Naive thymus-derived CD4-positive, alpha-beta T cell (primary cell): ENCODE measurements around the gene SBF1. TPM values are rescaled to one million over a fixed set of nuclear protein-coding genes. Genes with fewer than 3 reads are reported as not detected.

ENCODE experiments used
- ATAC-seq: fragments of 150-1000 bp; cut with Tn5 transposase; 2 replicates; pipeline ENCODE4 v1.10.0; 2021; ENCODE audit warnings: mild to moderate bottlenecking, moderate library complexity
- CTCF ChIA-PET: fragments of 350-600 bp; sonication (Branson Sonifier 250); formaldehyde crosslinking; loops from one replicate; lab custom pipeline; 2021; ENCODE audit warnings: antibody characterized with exemption; lab: Charles Lee
- POLR2A ChIA-PET: fragments of 350-600 bp; sonication (Branson Sonifier 250); formaldehyde crosslinking; loops from one replicate; lab custom pipeline; 2021; ENCODE audit warnings: antibody characterized with exemption, inconsistent platforms; lab: Charles Lee
- DNase-seq, 9 donors: peaks; one replicate each; pipeline versions ENCODE4 v3.0.0 to v3.0.0-alpha.2; 2020 to 2022; ENCODE audit warnings: mixed read lengths in 1 of 9
- H3K27ac ChIP-seq: one replicate; pipeline ENCODE4 v1.7.0; 2013; ENCODE audit warnings: mild to moderate bottlenecking, low read depth, low read length, moderate library complexity
- H3K27me3 ChIP-seq, 2 donors: one replicate each; pipeline ENCODE4 v1.7.0; 2013; ENCODE audit warnings: low read length in 2 of 2, mild to moderate bottlenecking in 2 of 2, moderate library complexity in 2 of 2; ENCODE audit not compliant: control insufficient read depth in 2 of 2, insufficient read depth in 2 of 2
- H3K36me3 ChIP-seq, 3 experiments: 1 replicate in 2 of 3; 2 replicates in 1 of 3; pipeline ENCODE4 v1.7.0; 2013; ENCODE audit warnings: low read length in 3 of 3, mild to moderate bottlenecking in 3 of 3, moderate library complexity in 1 of 3; ENCODE audit not compliant: insufficient read depth in 3 of 3, control insufficient read depth in 2 of 3
- H3K4me1 ChIP-seq, 2 donors: one replicate each; pipeline ENCODE4 v1.7.0; 2013; ENCODE audit warnings: low read length in 2 of 2, mild to moderate bottlenecking in 2 of 2, moderate library complexity in 1 of 2; ENCODE audit not compliant: control insufficient read depth in 2 of 2, insufficient read depth in 2 of 2
- H3K4me3 ChIP-seq: 2 replicates; pipeline ENCODE4 v1.7.0; 2013; ENCODE audit warnings: mild to moderate bottlenecking, low read length
- H3K9me3 ChIP-seq, 3 experiments: 1 replicate in 2 of 3; 2 replicates in 1 of 3; pipeline ENCODE4 v1.7.0; 2013; ENCODE audit warnings: low read length in 3 of 3; ENCODE audit not compliant: control insufficient read depth in 2 of 3
- H3K27ac Mint-ChIP-seq, 9 donors: one replicate each; pipeline ENCODE4 v1.8.0; 2020 to 2022; ENCODE audit warnings: mixed read lengths in 9 of 9, mild to moderate bottlenecking in 8 of 9, moderate library complexity in 5 of 9, inconsistent platforms in 2 of 9
- H3K27me3 Mint-ChIP-seq, 5 donors: one replicate each; pipeline ENCODE4 v1.8.0; 2021 to 2022; ENCODE audit warnings: mixed read lengths in 5 of 5, mild to moderate bottlenecking in 1 of 5
- H3K36me3 Mint-ChIP-seq, 5 donors: one replicate each; pipeline ENCODE4 v1.8.0; 2020 to 2022; ENCODE audit warnings: mixed read lengths in 5 of 5, mild to moderate bottlenecking in 3 of 5, inconsistent platforms in 1 of 5
- H3K4me1 Mint-ChIP-seq, 7 donors: one replicate each; pipeline ENCODE4 v1.8.0; 2020 to 2022; ENCODE audit warnings: mixed read lengths in 7 of 7, mild to moderate bottlenecking in 3 of 7, inconsistent platforms in 1 of 7
- H3K4me3 Mint-ChIP-seq, 10 donors: one replicate each; pipeline ENCODE4 v1.8.0; 2020 to 2022; ENCODE audit warnings: mild to moderate bottlenecking in 10 of 10, mixed read lengths in 10 of 10, moderate library complexity in 6 of 10, inconsistent platforms in 2 of 10
- H3K9me3 Mint-ChIP-seq, 11 donors: one replicate each; pipeline ENCODE4 v1.8.0; 2020 to 2022; ENCODE audit warnings: mixed read lengths in 11 of 11, mild to moderate bottlenecking in 4 of 11, inconsistent platforms in 1 of 11, moderate library complexity in 1 of 11
- intact Hi-C, 2 donors: fragments of 100-400 bp; cut with micrococcal nuclease; formaldehyde crosslinking; loops; one replicate each; pipeline ENCODE4 v1.15.1; 2023
- polyA plus RNA-seq, 2 donors: library from polyadenylated mRNA; unstranded; fragments of 300-500 nt; fragmentation: Illumina TruSeq; gene quantifications; one replicate each; pipeline ENCODE4 v1.2.3, GENCODE V29; 2021
- total RNA-seq, 6 experiments: library from RNA in 5 of 6; stranded (reverse) in 5 of 6; gene quantifications; 1 replicate in 5 of 6; 2 replicates in 1 of 6; pipeline ENCODE4 v1.2.3 and lab custom pipeline; 2021 to 2026

The SBF1 gene
- total and polyA plus RNA-seq, 7 experiments from 2014 or later, result 15.2 to 209 (median 170) TPM

- Mint-ChIP-seq H3K27ac (peak overlapping the region; percentile 25 to 85 (median 60)), H3K36me3 (peaks cover 0 to 3% (median 0%) of the 10 kb centered on the region in 5 donors), H3K4me3 (peak overlapping the region in 2 of 10 donors; percentile 29 to 41), H3K4me1 (peaks cover 0 to 19% (median 17%) of the 10 kb centered on the region in 7 donors), H3K27me3 (no peaks in the 10 kb centered on the region), H3K9me3 (no peaks in the 10 kb centered on the region)
- ChIA-PET POLR2A (interaction anchor here (0.7 kb wide), 1 partner anchor 37 kb away, joined by 3 read pairs; no protein-coding TSS in a partner anchor), CTCF (no interaction called here)
- H3K4me3 ChIP-seq, result no peak overlapping the region
- intact Hi-C loops, result loop anchor here in 1 of 2 donors (10.0 kb wide), 1 partner anchor 52 kb away; no protein-coding TSS in a partner anchor
- no peaks in the 10 kb centered on the region for H3K27me3 ChIP-seq
- DNase-seq (peak in 1 of 9 donors; percentile 7), ATAC-seq (no peak)
- H3K27ac ChIP-seq, result peak overlapping the region; percentile 7
- H3K9me3 ChIP-seq, result no peaks in the 10 kb centered on the region
- H3K4me1 ChIP-seq, result peaks cover 9 to 17% of the 10 kb centered on the region in 2 donors
- H3K36me3 ChIP-seq, result peaks cover under 1 to 72% (median 20%) of the 10 kb centered on the region in 3 experiments
These were observed 31.6 kb downstream of the SBF1 start for GRCh38 chr22:50443197-50443596.

GRCh38 chr22:50441428-50441993, 33.3 kb downstream of the SBF1 start:
- Histone ChIP-seq H3K27ac (no peak overlapping the region), H3K27me3 (no peaks in the 10 kb centered on the region), H3K36me3 (peaks cover 0 to 71% (median 19%) of the 10 kb centered on the region in 3 experiments), H3K9me3 (no peaks in the 10 kb centered on the region), H3K4me1 (peaks cover 9 to 17% of the 10 kb centered on the region in 2 donors), H3K4me3 (no peak overlapping the region)
- ATAC-seq, result no peak
- Mint-ChIP-seq H3K27ac (peak overlapping the region in 4 of 9 donors; percentile 8 to 78 (median 43)), H3K27me3 (no peaks in the 10 kb centered on the region), H3K4me1 (peaks cover 0 to 19% (median 14%) of the 10 kb centered on the region in 7 donors), H3K9me3 (no peaks in the 10 kb centered on the region), H3K4me3 (no peak overlapping the region), H3K36me3 (peaks cover 0 to 3% (median 0%) of the 10 kb centered on the region in 5 donors)
- DNase-seq, result peak in 1 of 9 donors; percentile 8
- ChIA-PET CTCF (no interaction called here), POLR2A (interaction anchor here (0.7 to 1.4 kb wide), 2 partner anchors 84 to 180 kb away, joined by 3 read pairs; partner anchors contain the start of gene SCO2)
- intact Hi-C loops, result loop anchor here in 1 of 2 donors (10.0 kb wide), 1 partner anchor 53 kb away; no protein-coding TSS in a partner anchor

- H3K27me3 Mint-ChIP-seq, result no peaks in the 10 kb centered on the region
- Histone ChIP-seq H3K9me3 (no peaks in the 10 kb centered on the region), H3K27ac (no peak overlapping the region), H3K36me3 (peaks cover 0 to 72% (median 25%) of the 10 kb centered on the region in 3 experiments), H3K4me3 (no peak overlapping the region), H3K4me1 (peaks cover 6 to 13% of the 10 kb centered on the region in 2 donors), H3K27me3 (no peaks in the 10 kb centered on the region)
- CTCF ChIA-PET, result interaction anchor here (0.8 kb wide), 1 partner anchor 152 kb away, joined by 3 read pairs; no protein-coding TSS in a partner anchor
- peaks cover 0 to 3% (median 0%) of the 10 kb centered on the region in 5 donors for H3K36me3 Mint-ChIP-seq
- DNase-seq (peak in 1 of 9 donors; percentile 6), ATAC-seq (no peak)
- POLR2A ChIA-PET, result interaction anchor here (0.7 to 0.8 kb wide), 2 partner anchors 32 to 180 kb away, joined by 3 read pairs; no protein-coding TSS in a partner anchor
- H3K4me1 Mint-ChIP-seq, result peaks cover 0 to 16% (median 10%) of the 10 kb centered on the region in 7 donors
- no peak overlapping the region for H3K27ac Mint-ChIP-seq
- no peak overlapping the region for H3K4me3 Mint-ChIP-seq
- intact Hi-C loops, result loop anchor here in 1 of 2 donors (10.0 kb wide), 1 partner anchor 54 kb away; no protein-coding TSS in a partner anchor
- no peaks in the 10 kb centered on the region for H3K9me3 Mint-ChIP-seq
These were observed 34.1 kb downstream of the SBF1 start for GRCh38 chr22:50440544-50441249.

- Histone ChIP-seq H3K4me3 (no peak overlapping the region), H3K4me1 (peaks cover 0 to 5% of the 10 kb centered on the region in 2 donors), H3K27me3 (no peaks in the 10 kb centered on the region), H3K27ac (peak overlapping the region; percentile 21), H3K36me3 (peaks cover 0 to 79% (median 25%) of the 10 kb centered on the region in 3 experiments), H3K9me3 (no peaks in the 10 kb centered on the region)
- no peak overlapping the region for H3K4me3 Mint-ChIP-seq
- ATAC-seq, result no peak
- H3K36me3 Mint-ChIP-seq, result peaks cover 0 to 3% (median 3%) of the 10 kb centered on the region in 5 donors
- H3K27me3 Mint-ChIP-seq, result no peaks in the 10 kb centered on the region
- intact Hi-C loops, result loop anchor here in 1 of 2 donors (10.0 kb wide), 1 partner anchor 55 kb away; no protein-coding TSS in a partner anchor
- DNase-seq, result no peak
- H3K9me3 Mint-ChIP-seq, result no peaks in the 10 kb centered on the region
- peaks cover 0 to 8% (median 6%) of the 10 kb centered on the region in 7 donors for H3K4me1 Mint-ChIP-seq
- ChIA-PET POLR2A (interaction anchor here (0.8 kb wide), 1 partner anchor 33 kb away, joined by 3 read pairs; no protein-coding TSS in a partner anchor), CTCF (interaction anchor here (0.8 kb wide), 1 partner anchor 153 kb away, joined by 3 read pairs; no protein-coding TSS in a partner anchor)
- no peak overlapping the region for H3K27ac Mint-ChIP-seq
These were observed 34.9 kb downstream of the SBF1 start for GRCh38 chr22:50439871-50440331.

- ATAC-seq (no peak), DNase-seq (no peak)
- H3K27me3 Mint-ChIP-seq, result no peaks in the 10 kb centered on the region
- ChIA-PET POLR2A (interaction anchor here (0.6 kb wide), 1 partner anchor 383 kb away, joined by 3 read pairs; no protein-coding TSS in a partner anchor), CTCF (no interaction called here)
- Histone ChIP-seq H3K4me1 (no peaks in the 10 kb centered on the region), H3K9me3 (no peaks in the 10 kb centered on the region), H3K36me3 (peaks cover 0 to 83% (median 25%) of the 10 kb centered on the region in 3 experiments), H3K27ac (no peak overlapping the region), H3K4me3 (no peak overlapping the region), H3K27me3 (no peaks in the 10 kb centered on the region)
- intact Hi-C loops, result no loop called here
- H3K4me3 Mint-ChIP-seq, result no peak overlapping the region
- no peaks in the 10 kb centered on the region for H3K9me3 Mint-ChIP-seq
- peak overlapping the region in 1 of 9 donors; percentile 19 for H3K27ac Mint-ChIP-seq
- peaks cover 0 to 3% (median 3%) of the 10 kb centered on the region in 5 donors for H3K36me3 Mint-ChIP-seq
- H3K4me1 Mint-ChIP-seq, result peaks cover 0 to 7% (median 6%) of the 10 kb centered on the region in 7 donors
These were observed 35.4 kb downstream of the SBF1 start for GRCh38 chr22:50439314-50439870.
